MM.1S (cell line): ENCODE measurements around the gene NUDC.

Experiments used
- EZH2 ChIP-seq: fragments of 300-600 bp; sonication (generic); optimal IDR thresholded peaks from 2 replicates; pipeline ENCODE3; 2017; ENCODE audit warnings: low read depth, mild to moderate bottlenecking, antibody characterized with exemption, low read length, mixed read lengths
- EZH2phosphoT487 ChIP-seq: fragments of 300-600 bp; sonication (generic); IDR thresholded peaks from 2 replicates; pipeline ENCODE4 v1.6.1; 2018; ENCODE audit warnings: antibody characterized with exemption, low read length
- TF ChIP-seq, protein P1 (sequence below): fragments of 300-600 bp; sonication (generic); IDR thresholded peaks from 2 replicates; pipeline ENCODE4 v1.5.1; 2016; ENCODE audit warnings: antibody characterized with exemption, low read length, mixed read lengths

DNA sequence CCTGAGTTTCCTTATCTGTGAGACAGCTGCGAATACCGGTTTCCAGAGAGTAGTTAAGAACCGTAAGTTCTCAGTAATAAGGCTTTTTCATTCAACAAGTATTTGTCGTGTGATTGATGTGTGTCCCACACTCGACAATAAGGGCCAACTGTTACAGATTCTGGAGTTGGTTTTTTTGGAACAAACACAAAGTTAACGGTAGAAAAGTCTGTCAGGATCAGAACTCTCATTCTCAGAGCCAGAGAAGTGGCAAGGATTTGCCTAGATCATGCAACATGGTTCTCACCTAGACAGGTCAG, 837 bp downstream of the NUDC start:
- TF ChIP-seq, protein P1, sequence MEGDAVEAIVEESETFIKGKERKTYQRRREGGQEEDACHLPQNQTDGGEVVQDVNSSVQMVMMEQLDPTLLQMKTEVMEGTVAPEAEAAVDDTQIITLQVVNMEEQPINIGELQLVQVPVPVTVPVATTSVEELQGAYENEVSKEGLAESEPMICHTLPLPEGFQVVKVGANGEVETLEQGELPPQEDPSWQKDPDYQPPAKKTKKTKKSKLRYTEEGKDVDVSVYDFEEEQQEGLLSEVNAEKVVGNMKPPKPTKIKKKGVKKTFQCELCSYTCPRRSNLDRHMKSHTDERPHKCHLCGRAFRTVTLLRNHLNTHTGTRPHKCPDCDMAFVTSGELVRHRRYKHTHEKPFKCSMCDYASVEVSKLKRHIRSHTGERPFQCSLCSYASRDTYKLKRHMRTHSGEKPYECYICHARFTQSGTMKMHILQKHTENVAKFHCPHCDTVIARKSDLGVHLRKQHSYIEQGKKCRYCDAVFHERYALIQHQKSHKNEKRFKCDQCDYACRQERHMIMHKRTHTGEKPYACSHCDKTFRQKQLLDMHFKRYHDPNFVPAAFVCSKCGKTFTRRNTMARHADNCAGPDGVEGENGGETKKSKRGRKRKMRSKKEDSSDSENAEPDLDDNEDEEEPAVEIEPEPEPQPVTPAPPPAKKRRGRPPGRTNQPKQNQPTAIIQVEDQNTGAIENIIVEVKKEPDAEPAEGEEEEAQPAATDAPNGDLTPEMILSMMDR = no peak
- no peak for TF ChIP-seq EZH2
- TF ChIP-seq EZH2phosphoT487 = no peak
